ENCODE data around the gene DCST1. TPM values are rescaled to one million over a fixed set of nuclear protein-coding genes. Genes with fewer than 3 reads are reported as not detected.

The DCST1 gene
- total RNA-seq, 1 experiment from 2014 or later: 0.15 TPM

- TF ChIP-seq STAT6 (CRISPR knock-in tag; conservative IDR thresholded peaks at IDR 0.05; ENCODE audit: low read depth) (no peak), ZNF281 (CRISPR knock-in tag; IDR thresholded peaks at IDR 0.05) (no peak), IRF2 (CRISPR knock-in tag; IDR thresholded peaks at IDR 0.05; ENCODE audit: borderline replicate concordance, low read depth) (no peak), ZNF671 (CRISPR knock-in tag; IDR thresholded peaks at IDR 0.05) (no peak), ATF6 (CRISPR knock-in tag; IDR thresholded peaks at IDR 0.05) (no peak), ATF3 (CRISPR knock-in tag; conservative IDR thresholded peaks at IDR 0.05) (no peak), ZNF512 (CRISPR knock-in tag; IDR thresholded peaks at IDR 0.05; ENCODE audit: borderline replicate concordance) (no peak), ELF4 (CRISPR knock-in tag; IDR thresholded peaks at IDR 0.05; ENCODE audit: low read depth) (no peak), PRDM15 (CRISPR knock-in tag; IDR thresholded peaks at IDR 0.05) (no peak)
Measured at GRCh38 chr1:155005076-155006011, 28.3 kb upstream of the DCST1 start (continued).

GRCh38 chr1:155006601-155007101 is 27.0 kb upstream of the DCST1 start:
- Mint-ChIP-seq H3K27me3 (ENCODE audit: low read depth) (no peaks in the 10 kb centered on the region), H3K4me3 (no peak overlapping the region), H3K4me1 (peaks cover 48% of the 10 kb centered on the region), H3K9me3 (no peaks in the 10 kb centered on the region), H3K36me3 (no peaks in the 10 kb centered on the region), H3K27ac (no peak overlapping the region)
- ATAC-seq (no peak), DNase-seq (ENCODE audit: low spot score) (no peak)
- POLR2A ChIA-PET: interaction anchor here (0.9 kb wide), 1 partner anchor 74 kb away, joined by 3 read pairs; no protein-coding TSS in a partner anchor
- CTCF ChIA-PET: interaction anchor here (0.7 to 4.3 kb wide), 8 partner anchors 10 to 166 kb away, joined by 3 to 58 read pairs (median 5); partner anchors contain the start of genes ADAM15 and KRTCAP2
- no peak for TF ChIP-seq ZBTB43 (CRISPR knock-in tag; IDR thresholded peaks at IDR 0.05)
- TF ChIP-seq CREB1 (CRISPR knock-in tag; IDR thresholded peaks at IDR 0.05): no peak
- no peak for TF ChIP-seq ZNF532 (CRISPR knock-in tag; IDR thresholded peaks at IDR 0.05; ENCODE audit: borderline replicate concordance)
